HL-60 (cell line): ENCODE data around the gene STX18.

Experiments used
- CTCF ChIP-seq: IDR thresholded peaks from one replicate; pipeline ENCODE4 v1.5.1; 2011; ENCODE audit warnings: low read length, control low read depth, inconsistent platforms; ENCODE audit not compliant: insufficient read depth
- GABPA ChIP-seq: IDR thresholded peaks from 2 replicates; pipeline ENCODE4 v1.6.1; 2012; ENCODE audit warnings: low read depth
- POLR2AphosphoS5 ChIP-seq: IDR thresholded peaks from 2 replicates; pipeline ENCODE4 v1.6.1; 2012; ENCODE audit warnings: low read depth

GRCh38 chr4:4413373-4413725, 128.5 kb downstream of the STX18 start:
- TF ChIP-seq POLR2AphosphoS5: no peak
- TF ChIP-seq CTCF: no peak
- TF ChIP-seq GABPA: no peak
